Type B pancreatic cell (in vitro differentiated cells): ENCODE data around the gene AGAP2. TPM values are rescaled to one million over a fixed set of nuclear protein-coding genes. Genes with fewer than 3 reads are reported as not detected.
A peak's percentile ranks its signal among the peaks of the same experiment; 100 is the strongest.

Source experiments
- DNase-seq: peaks from one replicate; pipeline ENCODE4 v3.0.0; 2021; ENCODE audit warnings: mixed read lengths; ENCODE audit not compliant: unreplicated experiment; ENCODE audit errors: extremely low spot score
- H3K27ac Mint-ChIP-seq: 2 replicates; pipeline ENCODE4 v1.8.0; 2021; ENCODE audit warnings: mild to moderate bottlenecking, mixed read lengths
- H3K27me3 Mint-ChIP-seq: 2 replicates; pipeline ENCODE4 v1.8.0; 2021; ENCODE audit warnings: mixed read lengths
- H3K36me3 Mint-ChIP-seq: 2 replicates; pipeline ENCODE4 v1.8.0; 2021; ENCODE audit warnings: mixed read lengths
- H3K4me1 Mint-ChIP-seq: one replicate; pipeline ENCODE4 v1.8.0; 2021; ENCODE audit warnings: mixed read lengths; ENCODE audit not compliant: unreplicated experiment
- H3K4me3 Mint-ChIP-seq: 2 replicates; pipeline ENCODE4 v1.8.0; 2021; ENCODE audit warnings: mild to moderate bottlenecking, mixed read lengths
- H3K9me3 Mint-ChIP-seq: 2 replicates; pipeline ENCODE4 v1.8.0; 2021; ENCODE audit warnings: mixed read lengths
- CTCF ChIP-seq: fragments of 200-600 bp; sonication (generic); conservative IDR thresholded peaks from 2 replicates; pipeline ENCODE4 v1.5.0; 2021; ENCODE audit warnings: antibody characterized with exemption, mild to moderate bottlenecking
- total RNA-seq: library from RNA; stranded (reverse); gene quantifications from 2 replicates; pipeline ENCODE4 v1.2.1, GENCODE V29; 2021; ENCODE audit warnings: low replicate concordance

AGAP2 gene
- total RNA-seq, 1 donor from 2014 or later = 4.1 TPM

- H3K36me3 Mint-ChIP-seq = peaks cover 12% of the 10 kb centered on the region
- DNase-seq = no peak
- no peak overlapping the region for H3K27ac Mint-ChIP-seq
- H3K9me3 Mint-ChIP-seq = no peaks in the 10 kb centered on the region
- peaks cover 6% of the 10 kb centered on the region for H3K4me1 Mint-ChIP-seq
- no peak for TF ChIP-seq CTCF
- H3K27me3 Mint-ChIP-seq = peaks cover 87% of the 10 kb centered on the region
- H3K4me3 Mint-ChIP-seq = peak overlapping the region; percentile 57
These were observed 26.1 kb upstream of the AGAP2 start for GRCh38 chr12:57764662-57765002.

- DNase-seq = no peak
- no peak overlapping the region for H3K27ac Mint-ChIP-seq
- peaks cover 6% of the 10 kb centered on the region for H3K4me1 Mint-ChIP-seq
- H3K36me3 Mint-ChIP-seq = peaks cover 14% of the 10 kb centered on the region
- H3K27me3 Mint-ChIP-seq = peaks cover 91% of the 10 kb centered on the region
- H3K4me3 Mint-ChIP-seq = peak overlapping the region; percentile 57
- TF ChIP-seq CTCF = no peak
- no peaks in the 10 kb centered on the region for H3K9me3 Mint-ChIP-seq
These were observed 25.5 kb upstream of the AGAP2 start for GRCh38 chr12:57763881-57764661.

- peaks cover 12% of the 10 kb centered on the region for H3K36me3 Mint-ChIP-seq
- H3K9me3 Mint-ChIP-seq = no peaks in the 10 kb centered on the region
- H3K27ac Mint-ChIP-seq = no peak overlapping the region
- peaks cover 6% of the 10 kb centered on the region for H3K4me1 Mint-ChIP-seq
- H3K27me3 Mint-ChIP-seq = peaks cover 86% of the 10 kb centered on the region
- DNase-seq = no peak
- TF ChIP-seq CTCF = no peak
- no peak overlapping the region for H3K4me3 Mint-ChIP-seq
These were observed 23.9 kb upstream of the AGAP2 start for GRCh38 chr12:57762463-57762862.

- no peak overlapping the region for H3K4me3 Mint-ChIP-seq
- H3K4me1 Mint-ChIP-seq = peaks cover 9% of the 10 kb centered on the region
- H3K9me3 Mint-ChIP-seq = no peaks in the 10 kb centered on the region
- no peak for DNase-seq
- H3K27me3 Mint-ChIP-seq = peaks cover 83% of the 10 kb centered on the region
- peaks cover 12% of the 10 kb centered on the region for H3K36me3 Mint-ChIP-seq
- no peak for TF ChIP-seq CTCF
- no peak overlapping the region for H3K27ac Mint-ChIP-seq
These were observed 23.0 kb upstream of the AGAP2 start for GRCh38 chr12:57761391-57761998.

- peaks cover 9% of the 10 kb centered on the region for H3K4me1 Mint-ChIP-seq
- H3K4me3 Mint-ChIP-seq = no peak overlapping the region
- no peak for DNase-seq
- peaks cover 78% of the 10 kb centered on the region for H3K27me3 Mint-ChIP-seq
- peaks cover 12% of the 10 kb centered on the region for H3K36me3 Mint-ChIP-seq
- TF ChIP-seq CTCF = no peak
- no peaks in the 10 kb centered on the region for H3K9me3 Mint-ChIP-seq
- H3K27ac Mint-ChIP-seq = no peak overlapping the region
These were observed 21.9 kb upstream of the AGAP2 start for GRCh38 chr12:57760347-57760982.
